GM21737 (cell line): ENCODE results near the gene CIPC.

Source experiments
- ATAC-seq: cut with Tn5 transposase; IDR thresholded peaks from one replicate; pipeline ENCODE4 v1.9.1; 2021; ENCODE audit warnings: mild to moderate bottlenecking, moderate library complexity; ENCODE audit not compliant: unreplicated experiment

Gene CIPC

GRCh38 chr14:77100961-77101360, 2.9 kb downstream of the CIPC start:
- no peak for ATAC-seq

GRCh38 chr14:77102154-77102553, 4.1 kb downstream of the CIPC start:
- ATAC-seq = no peak

- ATAC-seq = no peak
Observed at GRCh38 chr14:77103475-77103874, 5.4 kb downstream of the CIPC start.

- ATAC-seq = no peak
Observed at GRCh38 chr14:77103951-77104350, 5.9 kb downstream of the CIPC start.

- no peak for ATAC-seq
Observed at GRCh38 chr14:77104393-77104792, 6.3 kb downstream of the CIPC start.

- no peak for ATAC-seq
Observed at GRCh38 chr14:77105145-77105939, 7.3 kb downstream of the CIPC start.

GRCh38 chr14:77106666-77107065, 8.6 kb downstream of the CIPC start:
- ATAC-seq = no peak

- ATAC-seq = no peak
Observed at GRCh38 chr14:77107228-77107627, 9.2 kb downstream of the CIPC start.

GRCh38 chr14:77108753-77109152, 10.7 kb downstream of the CIPC start:
- ATAC-seq = no peak

- no peak for ATAC-seq
Observed at GRCh38 chr14:77109656-77110055, 11.6 kb downstream of the CIPC start.

GRCh38 chr14:77110286-77110685, 12.2 kb downstream of the CIPC start:
- ATAC-seq = no peak

GRCh38 chr14:77111021-77111420, 13.0 kb downstream of the CIPC start:
- ATAC-seq = no peak

- no peak for ATAC-seq
Observed at GRCh38 chr14:77113644-77114043, 15.6 kb downstream of the CIPC start.

- no peak for ATAC-seq
Observed at GRCh38 chr14:77114609-77115008, 16.6 kb downstream of the CIPC start.

GRCh38 chr14:77116172-77116817, 18.2 kb downstream of the CIPC start:
- no peak for ATAC-seq

GRCh38 chr14:77119851-77120250, 21.8 kb downstream of the CIPC start:
- no peak for ATAC-seq

GRCh38 chr14:77120771-77121743, 23.0 kb downstream of the CIPC start:
- ATAC-seq = peak; percentile 81

GRCh38 chr14:77122526-77123125, 24.6 kb downstream of the CIPC start:
- ATAC-seq = no peak

- no peak for ATAC-seq
Observed at GRCh38 chr14:77123381-77124325, 25.6 kb downstream of the CIPC start.
